Body of pancreas (tissue), 4 donors: ENCODE results near the gene L3MBTL1.

Experiments
- POLR2A ChIP-seq, 3 donors: fragments of 450-650 bp; IDR thresholded peaks; one replicate each; pipeline ENCODE4 v1.6.1; 2016; ENCODE audit warnings: antibody characterized with exemption in 3 of 3, mild to moderate bottlenecking in 2 of 3
- TF ChIP-seq, protein P1 (sequence below), 7 experiments: fragments of 450-650 bp in 4 of 7; fragments of 200-600 bp in 3 of 7; sonication (generic) in 3 of 7; IDR thresholded peaks; one replicate each; pipeline ENCODE4 v1.5.1; 2016 to 2019; ENCODE audit warnings: antibody characterized with exemption in 7 of 7

DNA sequence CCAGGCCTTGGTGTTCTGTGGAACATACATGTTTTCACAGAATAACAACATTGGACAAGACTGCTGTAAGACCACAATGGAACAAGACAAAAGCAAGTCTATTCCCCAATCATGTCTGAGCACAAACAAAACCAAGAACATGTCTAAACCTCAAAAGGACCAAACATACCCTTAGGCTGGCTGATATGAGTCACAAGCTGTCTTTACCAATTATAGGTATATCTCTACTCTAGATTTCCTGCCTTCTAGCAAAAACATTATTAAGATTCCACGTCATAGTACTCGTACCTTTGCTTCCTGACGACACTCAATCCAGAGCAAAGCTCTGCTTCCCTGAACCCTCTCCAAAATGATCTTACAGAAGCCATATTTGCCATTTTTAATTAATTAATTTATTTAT lies 15.4 kb upstream of the L3MBTL1 start:
- TF ChIP-seq, protein P1, sequence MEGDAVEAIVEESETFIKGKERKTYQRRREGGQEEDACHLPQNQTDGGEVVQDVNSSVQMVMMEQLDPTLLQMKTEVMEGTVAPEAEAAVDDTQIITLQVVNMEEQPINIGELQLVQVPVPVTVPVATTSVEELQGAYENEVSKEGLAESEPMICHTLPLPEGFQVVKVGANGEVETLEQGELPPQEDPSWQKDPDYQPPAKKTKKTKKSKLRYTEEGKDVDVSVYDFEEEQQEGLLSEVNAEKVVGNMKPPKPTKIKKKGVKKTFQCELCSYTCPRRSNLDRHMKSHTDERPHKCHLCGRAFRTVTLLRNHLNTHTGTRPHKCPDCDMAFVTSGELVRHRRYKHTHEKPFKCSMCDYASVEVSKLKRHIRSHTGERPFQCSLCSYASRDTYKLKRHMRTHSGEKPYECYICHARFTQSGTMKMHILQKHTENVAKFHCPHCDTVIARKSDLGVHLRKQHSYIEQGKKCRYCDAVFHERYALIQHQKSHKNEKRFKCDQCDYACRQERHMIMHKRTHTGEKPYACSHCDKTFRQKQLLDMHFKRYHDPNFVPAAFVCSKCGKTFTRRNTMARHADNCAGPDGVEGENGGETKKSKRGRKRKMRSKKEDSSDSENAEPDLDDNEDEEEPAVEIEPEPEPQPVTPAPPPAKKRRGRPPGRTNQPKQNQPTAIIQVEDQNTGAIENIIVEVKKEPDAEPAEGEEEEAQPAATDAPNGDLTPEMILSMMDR (IDR thresholded peaks at IDR 0.05) = no peak
- no peak for TF ChIP-seq POLR2A (IDR thresholded peaks at IDR 0.05)
